Nucleus accumbens (tissue), 56 donors: ENCODE results near the gene ZNF468.
A peak's percentile ranks its signal among the peaks of the same experiment; 100 is the strongest.
"Not testable (repeated sequence)": the region's sequence is repeated elsewhere in the genome, so short reads cannot be mapped to it uniquely, and the experiment has no call there.

Source experiments
- DNase-seq, 56 donors: peaks; one replicate each; lab custom pipeline; 2025; lab: John Stamatoyannopoulos, UW

ZNF468 gene

DNA sequence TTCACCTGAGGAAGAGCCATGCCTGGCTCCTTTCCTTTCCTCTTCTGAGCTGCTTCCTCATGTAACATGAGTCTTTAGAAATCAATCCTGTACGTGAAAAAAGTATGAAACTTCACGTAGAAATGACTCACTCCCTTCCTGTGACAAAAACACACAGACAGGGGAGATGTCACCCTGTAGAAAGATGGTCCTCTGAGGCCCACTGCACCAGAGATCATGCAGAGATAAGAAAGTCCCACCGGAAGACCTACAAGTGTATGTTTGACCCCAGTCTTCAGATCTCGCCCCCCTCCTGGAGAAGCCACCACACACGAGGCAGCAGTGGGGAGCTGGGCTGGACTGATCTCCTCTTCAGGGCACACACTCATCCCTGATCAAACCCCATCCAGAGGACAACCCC, 23.9 kb downstream of the ZNF468 start:
- DNase-seq: not testable (repeated sequence)

DNA sequence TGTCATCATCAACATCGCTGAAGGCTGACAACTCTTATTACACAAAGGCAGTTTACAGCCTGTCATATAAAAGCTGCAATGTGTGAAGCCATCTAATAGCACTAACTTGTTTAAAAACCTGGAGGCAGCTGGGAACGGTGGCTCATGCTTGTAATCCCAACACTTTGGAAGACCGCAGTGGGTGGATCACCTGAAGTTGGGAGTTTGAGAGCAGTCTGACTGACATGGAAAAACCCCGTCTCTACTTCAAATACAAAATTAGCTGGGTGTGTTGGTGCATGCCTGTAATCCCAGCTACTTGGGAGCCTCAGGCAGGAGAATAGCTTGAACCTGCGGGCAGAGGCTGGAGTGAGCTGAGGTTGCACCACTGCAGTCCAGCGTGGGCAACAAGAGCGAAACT, 27.6 kb downstream of the ZNF468 start:
- not testable (repeated sequence) for DNase-seq

DNA sequence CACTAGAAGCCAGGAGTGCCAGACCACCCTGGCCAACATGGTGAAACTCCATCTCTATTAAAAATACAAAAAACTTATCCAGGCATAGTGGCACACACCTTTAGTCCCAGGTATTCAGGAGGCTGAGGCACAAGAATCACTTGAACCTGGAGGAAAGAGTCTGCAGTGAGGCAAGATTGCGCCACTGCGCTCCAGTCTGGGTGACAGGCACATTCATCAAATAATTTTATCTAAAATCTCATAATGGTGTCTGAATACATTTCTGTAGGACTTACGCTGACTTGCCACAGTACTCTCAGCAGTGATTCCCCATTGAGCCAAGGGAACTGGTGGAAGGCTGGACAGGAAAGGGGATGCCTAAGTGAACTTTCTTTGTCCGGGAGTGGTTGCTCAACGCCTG, 31.7 kb downstream of the ZNF468 start:
- no peak for DNase-seq

DNA sequence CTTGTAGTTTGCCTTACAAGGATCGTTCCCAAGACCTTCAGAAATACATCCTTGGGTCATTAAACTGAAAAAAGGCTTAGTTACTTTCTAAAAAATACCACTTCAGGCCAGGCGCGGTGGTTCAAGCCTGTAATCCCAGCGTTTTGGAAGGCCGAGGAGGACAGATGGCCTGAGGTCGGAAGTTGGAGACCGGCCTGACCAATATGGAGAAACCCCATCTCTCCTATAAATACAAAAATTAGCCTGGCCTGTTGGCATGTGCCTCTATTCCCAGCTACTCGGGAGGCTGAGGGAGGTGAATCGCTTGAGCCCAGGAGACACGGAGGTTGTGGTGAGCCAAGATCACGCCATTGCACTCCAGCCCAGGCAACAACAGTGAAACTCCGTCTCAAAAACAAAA, 33.7 kb downstream of the ZNF468 start:
- no peak for DNase-seq

DNA sequence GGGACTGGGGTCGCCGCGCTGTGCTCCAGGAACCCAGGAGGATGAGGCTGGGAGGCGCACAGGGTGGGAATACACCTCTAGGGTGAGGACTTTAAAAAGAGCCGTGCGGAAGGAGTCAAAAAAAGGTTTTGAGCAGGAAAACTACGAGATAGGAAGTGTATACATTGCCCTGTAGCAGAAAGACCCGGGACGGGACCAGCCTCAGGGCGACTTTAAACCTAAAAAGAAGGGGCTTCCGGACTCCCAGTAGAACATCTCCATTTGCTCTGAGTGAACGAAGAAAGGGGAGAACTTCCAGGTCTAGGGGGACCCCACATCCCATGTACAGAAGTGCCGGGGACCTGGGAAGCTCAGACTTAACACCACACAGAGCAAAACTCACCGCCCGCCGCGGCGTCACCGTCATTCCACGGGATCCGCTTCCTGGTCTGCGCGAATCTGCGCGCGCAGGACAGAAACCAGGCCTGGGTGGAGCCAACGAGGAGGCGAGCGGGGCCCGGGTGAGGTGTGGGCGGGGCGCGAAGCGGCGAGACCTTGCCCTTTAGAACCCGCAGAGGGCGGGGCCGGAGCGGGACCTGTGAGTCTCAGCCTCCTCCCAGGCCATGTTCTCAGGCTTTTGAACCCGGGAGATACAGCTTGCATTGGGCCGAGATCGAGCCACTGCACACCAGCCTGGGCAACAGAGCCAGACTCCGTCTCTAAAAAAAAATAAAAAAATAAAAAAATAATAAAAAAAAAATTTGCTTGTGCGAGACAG, 36.0 kb downstream of the ZNF468 start, which contains the start of gene ZNF28:
Gene ZNF28, minus strand, starts transcription at position 430 of the 757 bp plus-strand sequence. CDS start 3,675 bp downstream, outside the sequence.
- peak in 53 of 56 donors; percentile 4 to 86 (median 40) for DNase-seq

DNA sequence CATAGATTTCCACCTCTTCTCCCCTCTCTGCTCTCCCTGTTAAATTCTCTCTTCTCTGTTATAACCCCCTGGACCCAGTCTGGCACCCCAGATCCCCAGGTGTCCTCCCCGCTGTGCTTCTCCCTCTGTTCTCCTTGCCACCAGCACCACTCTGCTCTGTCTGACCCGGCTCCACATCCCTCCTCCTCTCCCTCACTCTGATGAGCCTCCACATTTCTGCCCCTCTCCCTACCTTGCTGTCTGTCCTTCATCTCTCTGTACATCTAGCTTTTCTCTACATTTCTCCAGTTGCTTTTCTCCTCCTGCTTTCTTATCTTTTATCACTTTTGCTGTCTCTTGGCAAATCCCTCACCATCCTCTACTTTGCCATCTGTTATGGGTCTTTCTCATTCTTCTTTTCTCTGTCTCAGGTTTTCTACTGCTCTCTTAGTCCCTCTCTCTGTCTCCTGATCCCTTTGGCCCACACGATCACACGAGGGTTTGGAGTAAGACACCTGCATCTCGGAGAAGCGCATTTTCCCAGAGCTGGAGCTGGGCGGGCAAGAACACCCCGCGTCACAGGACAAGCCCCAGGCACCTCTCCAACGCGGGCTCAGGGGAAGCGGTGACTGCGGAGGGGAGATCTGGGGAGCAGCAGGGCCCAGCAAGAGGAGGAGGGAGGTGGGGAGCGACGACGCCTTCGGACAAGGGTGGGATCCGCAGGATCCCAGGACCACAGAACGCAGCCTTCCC, 36.8 kb downstream of the ZNF468 start:
- DNase-seq: peak in 25 of 56 donors; percentile 0 to 37 (median 6)

DNA sequence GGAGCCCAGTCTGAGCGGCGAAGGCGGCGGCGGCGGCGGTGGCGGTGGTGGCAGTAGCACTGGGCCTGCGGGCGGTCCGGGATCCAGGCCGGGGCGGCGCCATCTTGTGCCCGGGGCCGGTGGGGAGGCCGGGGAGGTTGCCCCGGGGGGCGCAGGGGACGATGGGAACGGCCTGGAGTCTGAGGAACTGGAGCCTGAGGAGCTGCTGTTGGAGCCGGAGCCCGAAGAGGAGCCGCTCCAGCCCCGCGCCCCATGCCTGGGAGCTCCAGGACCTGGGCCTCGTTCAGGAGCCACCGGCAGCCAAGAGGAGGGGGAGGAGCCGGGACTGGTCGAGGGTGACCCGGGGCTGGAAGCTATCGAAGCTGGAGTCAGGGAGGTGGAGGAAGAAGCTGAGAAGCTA, 47.6 kb downstream of the ZNF468 start:
- DNase-seq: no peak

DNA sequence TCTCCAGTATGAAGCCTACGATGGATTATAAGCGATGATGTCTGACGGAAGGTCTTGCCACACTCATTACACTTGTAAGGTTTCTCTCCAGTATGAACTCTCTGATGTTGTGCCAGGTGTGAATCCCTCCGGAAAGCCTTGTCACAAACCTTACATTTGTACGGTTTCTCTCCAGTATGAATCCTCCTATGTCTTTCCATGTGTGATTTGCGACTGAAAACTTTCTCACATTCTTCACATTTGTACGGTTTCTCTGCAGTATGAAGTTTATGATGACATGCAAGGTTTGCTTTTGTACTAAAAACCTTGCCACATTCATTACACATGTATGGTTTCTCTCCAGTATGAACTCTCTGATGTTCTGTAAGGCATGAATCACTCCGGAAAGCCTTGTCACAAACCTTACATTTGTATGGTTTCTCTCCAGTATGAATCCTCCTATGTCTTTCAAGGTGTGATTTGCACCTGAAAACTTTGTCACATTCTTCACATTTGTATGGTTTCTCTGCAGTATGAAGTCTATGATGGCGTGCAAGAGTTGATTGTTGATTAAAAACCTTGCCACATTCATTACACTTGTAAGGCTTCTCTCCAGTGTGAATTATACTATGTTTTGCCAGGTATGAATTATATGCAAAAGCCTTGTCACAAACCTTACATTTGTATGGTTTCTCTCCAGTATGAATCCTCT, 57.3 kb downstream of the ZNF468 start:
- DNase-seq: not testable (repeated sequence)

DNA sequence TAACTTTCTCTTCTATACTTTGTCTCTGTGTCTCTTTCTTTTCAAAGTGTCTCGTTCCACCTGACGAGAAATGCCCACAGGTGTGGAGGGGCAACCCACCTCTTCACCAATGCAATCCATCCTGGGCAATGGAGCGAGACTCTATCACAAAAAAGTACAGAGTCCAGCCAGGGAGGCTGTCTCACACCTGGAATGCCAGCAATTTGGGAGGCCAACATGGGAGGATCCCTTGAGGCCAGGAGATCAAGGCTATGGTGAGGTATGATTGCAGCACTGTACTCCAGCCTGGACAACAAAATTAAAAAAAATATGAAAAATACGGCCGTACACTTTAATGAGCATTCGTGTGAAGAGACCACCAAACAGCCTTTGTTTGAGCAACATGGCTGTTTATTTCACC, 68.0 kb downstream of the ZNF468 start:
- DNase-seq: no peak
